OCI-LY3 (cell line): Measurements from ENCODE around the gene ARID5A.
"Not testable (repeated sequence)": the region's sequence is repeated elsewhere in the genome, so short reads cannot be mapped to it uniquely, and the experiment has no call there.

Source experiments
- H2AFZ ChIP-seq: fragments of 200-600, 300-600 bp; shearing (Covaris generic); 2 replicates; pipeline ENCODE4 v1.6.0; 2014; ENCODE audit warnings: antibody characterized with exemption, low read depth, low read length
- H3K27ac ChIP-seq: fragments of 200-600, 300-600 bp; sonication (generic); 2 replicates; pipeline ENCODE4 v1.5.1; 2014; ENCODE audit warnings: mild to moderate bottlenecking, low read length, moderate library complexity, mixed read lengths
- H3K27me3 ChIP-seq: fragments of 200-600, 300-600 bp; sonication (generic); 2 replicates; pipeline ENCODE4 v1.6.1; 2014; ENCODE audit warnings: low read depth, low read length, mixed read lengths
- H3K36me3 ChIP-seq: fragments of 200-600, 300-600 bp; sonication (generic); replicated peaks from 2 replicates; pipeline ENCODE3; 2014; ENCODE audit warnings: low read depth, low read length, mixed read lengths
- H3K4me1 ChIP-seq: fragments of 300-600, 200-600 bp; sonication (generic); 2 replicates; pipeline ENCODE4 v1.6.1; 2014; ENCODE audit warnings: low read length, mixed read lengths
- H3K4me2 ChIP-seq: fragments of 200-600, 300-600 bp; sonication (generic); 2 replicates; pipeline ENCODE4 v1.6.1; 2014; ENCODE audit warnings: low read length, mixed read lengths
- H3K4me3 ChIP-seq: fragments of 300-600, 200-600 bp; sonication (generic); 2 replicates; pipeline ENCODE4 v1.5.1; 2014; ENCODE audit warnings: antibody characterized with exemption, mild to moderate bottlenecking, low read length, moderate library complexity
- H3K79me2 ChIP-seq: fragments of 300-600, 200-600 bp; shearing (Covaris generic); 2 replicates; pipeline ENCODE4 v1.6.1; 2014; ENCODE audit warnings: mild to moderate bottlenecking, low read length, mixed read lengths
- H3K9ac ChIP-seq: fragments of 300-600, 200-600 bp; shearing (Covaris generic); 2 replicates; pipeline ENCODE4 v1.6.0; 2014; ENCODE audit warnings: mild to moderate bottlenecking, low read length, moderate library complexity
- H3K9me3 ChIP-seq: fragments of 200-600, 300-600 bp; shearing (Covaris generic); 2 replicates; pipeline ENCODE4 v1.6.1; 2014; ENCODE audit warnings: low read length, mixed read lengths; ENCODE audit not compliant: insufficient read depth
- H4K20me1 ChIP-seq: fragments of 200-600, 300-600 bp; sonication (generic); 2 replicates; pipeline ENCODE4 v1.6.1; 2016; ENCODE audit warnings: low read length, mixed read lengths; ENCODE audit not compliant: insufficient read depth
- EZH2phosphoT487 ChIP-seq: fragments of 200-600 bp; shearing (Covaris generic); IDR thresholded peaks from 2 replicates; pipeline ENCODE4 v1.6.1; 2018; ENCODE audit warnings: antibody characterized with exemption, mixed run types, low read depth
- TF ChIP-seq, protein P1 (sequence below): fragments of 200-600, 300-600 bp; sonication (generic); IDR thresholded peaks from 2 replicates; pipeline ENCODE4 v1.5.1; 2014; ENCODE audit warnings: antibody characterized with exemption, low read length, low read depth

Gene ARID5A

DNA sequence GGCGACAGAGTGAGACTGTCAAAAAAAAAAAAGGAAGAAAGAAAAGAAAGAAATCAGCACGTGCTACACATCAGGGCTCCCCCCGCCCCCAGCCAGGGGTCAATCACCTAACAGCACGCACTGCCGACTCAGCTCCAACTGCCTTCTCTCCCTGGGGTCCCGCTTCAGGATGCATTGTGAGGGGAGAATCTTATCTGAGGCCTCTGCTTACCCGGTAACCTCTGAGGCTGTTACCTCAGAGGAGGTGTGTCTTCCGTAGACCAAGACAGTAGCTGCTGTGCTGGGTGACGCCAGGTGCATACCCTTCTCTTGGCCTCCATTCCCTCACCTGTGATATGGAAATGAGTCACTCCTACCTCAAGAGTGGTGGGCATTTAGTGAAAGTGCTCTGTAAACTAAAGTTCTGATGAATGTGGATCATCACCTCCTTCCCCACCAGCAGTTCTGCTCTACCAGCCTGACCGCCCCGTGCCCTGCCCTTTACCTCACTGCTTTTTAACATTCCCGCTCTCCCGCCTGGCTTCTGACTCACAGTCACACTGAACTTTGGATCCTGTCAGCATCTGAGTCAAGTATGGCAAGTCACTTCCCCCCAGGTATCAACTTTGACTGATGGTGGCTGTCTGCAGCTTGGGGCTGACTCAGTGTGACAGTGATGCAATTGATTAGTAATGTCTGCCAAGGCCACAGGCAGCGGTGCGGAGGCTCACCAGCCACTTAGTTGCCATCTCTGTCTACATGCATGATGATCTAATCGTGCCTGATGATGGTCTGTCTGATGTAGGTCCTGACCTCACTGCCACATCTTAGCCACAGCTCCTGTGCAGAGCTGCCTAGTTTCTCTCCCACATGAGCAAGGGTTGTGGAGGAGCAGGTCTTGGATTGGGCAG, 20.1 kb downstream of the ARID5A start:
- H3K36me3 ChIP-seq: peaks cover under 1% of the 10 kb centered on the region
- no peak overlapping the region for H3K27ac ChIP-seq
- H3K4me1 ChIP-seq: peaks cover 5% of the 10 kb centered on the region; the same call in 1 of the 2 replicates
- H2AFZ ChIP-seq: no peak overlapping the region
- H4K20me1 ChIP-seq: no peaks in the 10 kb centered on the region
- no peaks in the 10 kb centered on the region for H3K9me3 ChIP-seq
- TF ChIP-seq EZH2phosphoT487: no peak
- TF ChIP-seq, protein P1, sequence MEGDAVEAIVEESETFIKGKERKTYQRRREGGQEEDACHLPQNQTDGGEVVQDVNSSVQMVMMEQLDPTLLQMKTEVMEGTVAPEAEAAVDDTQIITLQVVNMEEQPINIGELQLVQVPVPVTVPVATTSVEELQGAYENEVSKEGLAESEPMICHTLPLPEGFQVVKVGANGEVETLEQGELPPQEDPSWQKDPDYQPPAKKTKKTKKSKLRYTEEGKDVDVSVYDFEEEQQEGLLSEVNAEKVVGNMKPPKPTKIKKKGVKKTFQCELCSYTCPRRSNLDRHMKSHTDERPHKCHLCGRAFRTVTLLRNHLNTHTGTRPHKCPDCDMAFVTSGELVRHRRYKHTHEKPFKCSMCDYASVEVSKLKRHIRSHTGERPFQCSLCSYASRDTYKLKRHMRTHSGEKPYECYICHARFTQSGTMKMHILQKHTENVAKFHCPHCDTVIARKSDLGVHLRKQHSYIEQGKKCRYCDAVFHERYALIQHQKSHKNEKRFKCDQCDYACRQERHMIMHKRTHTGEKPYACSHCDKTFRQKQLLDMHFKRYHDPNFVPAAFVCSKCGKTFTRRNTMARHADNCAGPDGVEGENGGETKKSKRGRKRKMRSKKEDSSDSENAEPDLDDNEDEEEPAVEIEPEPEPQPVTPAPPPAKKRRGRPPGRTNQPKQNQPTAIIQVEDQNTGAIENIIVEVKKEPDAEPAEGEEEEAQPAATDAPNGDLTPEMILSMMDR: no peak
- H3K79me2 ChIP-seq: no peaks in the 10 kb centered on the region
- no peaks in the 10 kb centered on the region for H3K27me3 ChIP-seq
- no peak overlapping the region for H3K9ac ChIP-seq
- no peak overlapping the region for H3K4me3 ChIP-seq
- H3K4me2 ChIP-seq: no peak overlapping the region

GRCh38 chr2:96557421-96557820, 20.9 kb downstream of the ARID5A start:
- H3K9me3 ChIP-seq, H3K79me2 ChIP-seq, H3K4me1 ChIP-seq, H3K9ac ChIP-seq, H3K36me3 ChIP-seq, H3K4me3 ChIP-seq, H4K20me1 ChIP-seq, H3K4me2 ChIP-seq, H2AFZ ChIP-seq, H3K27me3 ChIP-seq, H3K27ac ChIP-seq: not testable (repeated sequence)

GRCh38 chr2:96558061-96558460, 21.5 kb downstream of the ARID5A start:
- TF ChIP-seq, protein P1: no peak
- no peak for TF ChIP-seq EZH2phosphoT487
- H3K36me3 ChIP-seq: no peaks in the 10 kb centered on the region
- H3K4me2 ChIP-seq: no peak overlapping the region
- no peaks in the 10 kb centered on the region for H4K20me1 ChIP-seq
- no peak overlapping the region for H3K4me3 ChIP-seq
- H3K9me3 ChIP-seq: no peaks in the 10 kb centered on the region
- no peak overlapping the region for H3K27ac ChIP-seq
- H3K9ac ChIP-seq: no peak overlapping the region
- no peak overlapping the region for H2AFZ ChIP-seq
- no peaks in the 10 kb centered on the region for H3K27me3 ChIP-seq
- no peaks in the 10 kb centered on the region for H3K79me2 ChIP-seq
- peaks cover 5% of the 10 kb centered on the region; the same call in 1 of the 2 replicates for H3K4me1 ChIP-seq

DNA sequence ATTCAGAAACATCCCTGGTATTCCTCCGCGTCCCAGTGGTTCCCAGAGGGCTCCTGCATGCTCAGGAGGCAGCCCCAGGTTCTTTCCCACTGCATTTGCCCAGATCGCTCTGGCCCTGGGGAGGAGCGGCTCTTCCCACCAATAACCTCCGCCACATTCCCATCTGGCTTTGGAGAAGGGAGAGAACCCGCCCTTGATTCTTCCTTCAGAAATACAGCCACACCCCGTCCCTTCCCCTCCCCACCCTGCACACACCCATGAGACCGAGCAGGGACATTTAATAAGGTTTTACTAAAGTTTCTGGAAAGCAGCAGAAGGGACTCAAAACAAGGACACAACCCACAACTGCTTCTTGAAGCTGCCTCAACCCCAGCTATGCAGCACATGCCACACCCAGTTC, 21.9 kb downstream of the ARID5A start:
- H3K4me3 ChIP-seq: no peak overlapping the region
- TF ChIP-seq, protein P1: no peak
- TF ChIP-seq EZH2phosphoT487: no peak
- peaks cover 5% of the 10 kb centered on the region; the same call in 1 of the 2 replicates for H3K4me1 ChIP-seq
- H3K27ac ChIP-seq: no peak overlapping the region
- H3K36me3 ChIP-seq: no peaks in the 10 kb centered on the region
- H3K9me3 ChIP-seq: no peaks in the 10 kb centered on the region
- H3K9ac ChIP-seq: no peak overlapping the region
- H4K20me1 ChIP-seq: no peaks in the 10 kb centered on the region
- no peak overlapping the region for H3K4me2 ChIP-seq
- H2AFZ ChIP-seq: no peak overlapping the region
- H3K27me3 ChIP-seq: no peaks in the 10 kb centered on the region
- H3K79me2 ChIP-seq: no peaks in the 10 kb centered on the region
